Panc1 (cell line): ENCODE results near the gene OR2B3. TPM values are rescaled to one million over a fixed set of nuclear protein-coding genes. Genes with fewer than 3 reads are reported as not detected.
"Not testable (repeated sequence)": the region's sequence is repeated elsewhere in the genome, so short reads cannot be mapped to it uniquely, and the experiment has no call there.

Experiments used
- ATAC-seq: fragments of 200-7000 bp; cut with Tn5 transposase; 2 replicates; pipeline ENCODE4 v1.9.1; 2020; ENCODE audit warnings: mild to moderate bottlenecking, moderate library complexity
- BruUV-seq: library from RNA; stranded (reverse); fragments of 400-500 nt; replicated peaks from 2 replicates; lab custom pipeline; 2021; lab: Mats Ljungman, UMichigan
- CTCF ChIA-PET: fragments of 300-600 bp; sonication (Branson Sonifier 250); formaldehyde crosslinking; loops from one replicate; lab custom pipeline; 2022; ENCODE audit warnings: antibody characterized with exemption; lab: Charles Lee
- POLR2A ChIA-PET: fragments of 300-600 bp; sonication (Branson Sonifier 250); formaldehyde crosslinking; loops from one replicate; lab custom pipeline; 2022; ENCODE audit warnings: antibody characterized with exemption; lab: Charles Lee
- DNase-seq: peaks from one replicate; pipeline ENCODE4 v3.0.0-alpha.2; 2010; ENCODE audit warnings: low read depth, low spot score
- H3K27ac ChIP-seq: 2 replicates; pipeline ENCODE4 v1.5.1; 2011; ENCODE audit warnings: mild to moderate bottlenecking, low read length, inconsistent platforms
- H3K27me3 ChIP-seq: fragments of 200-500 bp; sonication (Bioruptor generic); 2 replicates; pipeline ENCODE4 v1.6.0; 2014; ENCODE audit warnings: low read length, inconsistent platforms; ENCODE audit not compliant: control insufficient read depth, insufficient read depth
- H3K36me3 ChIP-seq: fragments of 200-500 bp; sonication (Bioruptor generic); 2 replicates; pipeline ENCODE4 v1.5.1; 2014; ENCODE audit warnings: inconsistent platforms, mild to moderate bottlenecking, low read length, moderate library complexity; ENCODE audit not compliant: control insufficient read depth, insufficient read depth
- H3K4me1 ChIP-seq: 2 replicates; pipeline ENCODE4 v1.5.1; 2011; ENCODE audit warnings: inconsistent platforms, mild to moderate bottlenecking, low read length, moderate library complexity; ENCODE audit not compliant: control insufficient read depth, insufficient read depth
- H3K4me3 ChIP-seq, 2 experiments: 2 replicates each; pipeline ENCODE4 v1.5.1; 2011 to 2012; ENCODE audit warnings: low read depth in 2 of 2, low read length in 2 of 2, mild to moderate bottlenecking in 2 of 2, inconsistent platforms in 1 of 2, moderate library complexity in 1 of 2
- H3K9me3 ChIP-seq: fragments of 200-500 bp; sonication (Bioruptor generic); 2 replicates; pipeline ENCODE4 v1.5.1; 2014; ENCODE audit warnings: low read depth, mild to moderate bottlenecking, inconsistent platforms, low read length, moderate library complexity; ENCODE audit not compliant: control insufficient read depth, insufficient read depth
- POLR2AphosphoS5 ChIP-seq: IDR thresholded peaks from 2 replicates; pipeline ENCODE4 v1.6.1; 2012; ENCODE audit warnings: mild to moderate bottlenecking, low read depth, low read length, moderate library complexity
- SIN3A ChIP-seq: IDR thresholded peaks from 2 replicates; pipeline ENCODE4 v1.6.1; 2012; ENCODE audit warnings: low read depth, mild to moderate bottlenecking, low read length, moderate library complexity, borderline replicate concordance; ENCODE audit not compliant: insufficient read depth
- TCF7L2 ChIP-seq: IDR thresholded peaks from 2 replicates; pipeline ENCODE4 v1.6.1; 2011; ENCODE audit warnings: mild to moderate bottlenecking, low read depth, low read length, inconsistent platforms
- in situ Hi-C: cut with HindIII; loops from 2 replicates; pipeline ENCODE4 v1.10.0; 2016; ENCODE audit warnings: low sequenced_read_pairs, low pct_unique_long_range_greater_than_20kb
- intact Hi-C: fragments of 100-400 bp; cut with micrococcal nuclease; formaldehyde crosslinking; loops from one replicate; pipeline ENCODE4 v1.10.0; 2022; ENCODE audit not compliant: unreplicated experiment
- total RNA-seq: library from RNA; stranded (reverse); gene quantifications from one replicate; pipeline ENCODE4 v1.2.1, GENCODE V29; 2021; ENCODE audit not compliant: unreplicated experiment
- TF ChIP-seq, protein P1 (sequence below): fragments of 450-650 bp; IDR thresholded peaks from 2 replicates; pipeline ENCODE4 v1.5.1; 2017; ENCODE audit warnings: mild to moderate bottlenecking
- TF ChIP-seq, protein P2 (sequence below), 2 experiments: IDR thresholded peaks; 2 replicates each; pipeline ENCODE4 v1.6.1; 2011 to 2012; ENCODE audit warnings: low read depth in 2 of 2, control low read depth in 1 of 2, low read length in 1 of 2, mild to moderate bottlenecking in 1 of 2, moderate library complexity in 1 of 2; ENCODE audit not compliant: insufficient read depth in 1 of 2

Gene OR2B3
- total RNA-seq, 1 experiment from 2014 or later = not detected

DNA sequence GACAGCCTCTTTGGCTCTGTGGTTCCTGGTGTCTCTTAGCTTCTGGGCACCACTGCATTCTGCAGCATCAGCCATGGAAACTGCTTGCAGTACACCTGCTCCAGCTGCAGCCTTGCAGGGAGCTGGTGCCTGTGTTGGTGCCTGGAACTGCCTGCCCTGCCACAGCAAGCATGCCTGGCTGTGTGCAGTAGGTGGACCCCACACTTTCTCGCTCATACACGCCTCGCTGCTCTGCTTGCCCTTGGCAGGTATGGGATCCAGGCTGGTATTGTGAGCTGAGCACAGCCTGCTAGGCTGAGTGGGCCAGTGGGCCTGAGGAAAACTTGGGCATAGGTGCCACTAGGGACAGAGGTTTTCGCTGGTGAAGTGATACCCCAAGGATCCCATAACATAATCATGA is 43.5 kb upstream of the OR2B3 start:
- TF ChIP-seq SIN3A (no peak), POLR2AphosphoS5 (no peak), TCF7L2 (no peak)
- TF ChIP-seq, protein P1, sequence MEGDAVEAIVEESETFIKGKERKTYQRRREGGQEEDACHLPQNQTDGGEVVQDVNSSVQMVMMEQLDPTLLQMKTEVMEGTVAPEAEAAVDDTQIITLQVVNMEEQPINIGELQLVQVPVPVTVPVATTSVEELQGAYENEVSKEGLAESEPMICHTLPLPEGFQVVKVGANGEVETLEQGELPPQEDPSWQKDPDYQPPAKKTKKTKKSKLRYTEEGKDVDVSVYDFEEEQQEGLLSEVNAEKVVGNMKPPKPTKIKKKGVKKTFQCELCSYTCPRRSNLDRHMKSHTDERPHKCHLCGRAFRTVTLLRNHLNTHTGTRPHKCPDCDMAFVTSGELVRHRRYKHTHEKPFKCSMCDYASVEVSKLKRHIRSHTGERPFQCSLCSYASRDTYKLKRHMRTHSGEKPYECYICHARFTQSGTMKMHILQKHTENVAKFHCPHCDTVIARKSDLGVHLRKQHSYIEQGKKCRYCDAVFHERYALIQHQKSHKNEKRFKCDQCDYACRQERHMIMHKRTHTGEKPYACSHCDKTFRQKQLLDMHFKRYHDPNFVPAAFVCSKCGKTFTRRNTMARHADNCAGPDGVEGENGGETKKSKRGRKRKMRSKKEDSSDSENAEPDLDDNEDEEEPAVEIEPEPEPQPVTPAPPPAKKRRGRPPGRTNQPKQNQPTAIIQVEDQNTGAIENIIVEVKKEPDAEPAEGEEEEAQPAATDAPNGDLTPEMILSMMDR = no peak
- TF ChIP-seq, protein P2, sequence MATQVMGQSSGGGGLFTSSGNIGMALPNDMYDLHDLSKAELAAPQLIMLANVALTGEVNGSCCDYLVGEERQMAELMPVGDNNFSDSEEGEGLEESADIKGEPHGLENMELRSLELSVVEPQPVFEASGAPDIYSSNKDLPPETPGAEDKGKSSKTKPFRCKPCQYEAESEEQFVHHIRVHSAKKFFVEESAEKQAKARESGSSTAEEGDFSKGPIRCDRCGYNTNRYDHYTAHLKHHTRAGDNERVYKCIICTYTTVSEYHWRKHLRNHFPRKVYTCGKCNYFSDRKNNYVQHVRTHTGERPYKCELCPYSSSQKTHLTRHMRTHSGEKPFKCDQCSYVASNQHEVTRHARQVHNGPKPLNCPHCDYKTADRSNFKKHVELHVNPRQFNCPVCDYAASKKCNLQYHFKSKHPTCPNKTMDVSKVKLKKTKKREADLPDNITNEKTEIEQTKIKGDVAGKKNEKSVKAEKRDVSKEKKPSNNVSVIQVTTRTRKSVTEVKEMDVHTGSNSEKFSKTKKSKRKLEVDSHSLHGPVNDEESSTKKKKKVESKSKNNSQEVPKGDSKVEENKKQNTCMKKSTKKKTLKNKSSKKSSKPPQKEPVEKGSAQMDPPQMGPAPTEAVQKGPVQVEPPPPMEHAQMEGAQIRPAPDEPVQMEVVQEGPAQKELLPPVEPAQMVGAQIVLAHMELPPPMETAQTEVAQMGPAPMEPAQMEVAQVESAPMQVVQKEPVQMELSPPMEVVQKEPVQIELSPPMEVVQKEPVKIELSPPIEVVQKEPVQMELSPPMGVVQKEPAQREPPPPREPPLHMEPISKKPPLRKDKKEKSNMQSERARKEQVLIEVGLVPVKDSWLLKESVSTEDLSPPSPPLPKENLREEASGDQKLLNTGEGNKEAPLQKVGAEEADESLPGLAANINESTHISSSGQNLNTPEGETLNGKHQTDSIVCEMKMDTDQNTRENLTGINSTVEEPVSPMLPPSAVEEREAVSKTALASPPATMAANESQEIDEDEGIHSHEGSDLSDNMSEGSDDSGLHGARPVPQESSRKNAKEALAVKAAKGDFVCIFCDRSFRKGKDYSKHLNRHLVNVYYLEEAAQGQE (IDR thresholded peaks at IDR 0.05; ENCODE audit: insufficient read depth in 1 of 2, low read depth in 2 of 2, low read length in 1 of 2) = no peak
- peaks cover 22% of the 10 kb centered on the region for H3K27me3 ChIP-seq
- BruUV-seq = no TSS peak
- no peaks in the 10 kb centered on the region for H3K36me3 ChIP-seq
- H3K9me3 ChIP-seq = no peaks in the 10 kb centered on the region
- POLR2A ChIA-PET = no interaction called here
- CTCF ChIA-PET = no interaction called here
- ATAC-seq (peak; percentile 48; the same call in 1 of the 2 replicates), DNase-seq (no peak)
- no peaks in the 10 kb centered on the region for H3K4me1 ChIP-seq
- in situ Hi-C loops (no loop called here), intact Hi-C loops (no loop called here)
- H3K27ac ChIP-seq = no peak overlapping the region
- H3K4me3 ChIP-seq = no peak overlapping the region

DNA sequence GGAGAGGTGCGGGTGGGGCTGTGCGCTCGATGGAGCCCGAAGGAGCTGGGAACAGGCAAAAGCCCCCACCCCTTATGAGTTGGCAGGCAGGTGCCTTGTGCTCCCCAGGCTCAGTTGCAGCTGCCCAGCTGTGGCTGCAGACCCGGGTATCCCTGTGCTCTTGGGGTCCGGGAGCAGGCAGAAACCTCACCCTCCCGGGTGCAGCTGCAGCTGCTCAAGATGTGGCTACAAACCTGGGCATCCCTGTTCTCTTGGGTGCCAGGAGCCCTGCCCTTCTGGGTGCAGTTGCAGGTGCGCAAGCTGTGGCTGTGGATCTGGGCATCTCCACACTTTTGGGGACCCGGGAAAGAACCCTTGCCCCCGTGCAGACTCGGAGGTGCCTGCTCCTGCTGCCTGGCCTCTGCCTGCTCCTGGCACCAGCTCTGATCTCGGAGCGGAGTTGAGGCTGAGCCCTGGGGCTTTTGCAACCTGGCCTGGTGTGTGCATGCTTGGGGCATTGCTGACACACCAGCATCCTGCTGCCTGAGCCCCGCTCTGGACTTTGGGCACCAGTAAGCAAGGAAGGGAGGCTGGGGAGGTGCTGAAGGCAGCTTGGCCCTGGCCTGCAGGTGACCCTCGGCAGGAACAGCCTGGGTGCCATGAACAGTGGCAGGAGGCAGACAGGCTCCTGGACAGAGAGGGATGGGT is 42.4 kb upstream of the OR2B3 start:
- BruUV-seq = no TSS peak

DNA sequence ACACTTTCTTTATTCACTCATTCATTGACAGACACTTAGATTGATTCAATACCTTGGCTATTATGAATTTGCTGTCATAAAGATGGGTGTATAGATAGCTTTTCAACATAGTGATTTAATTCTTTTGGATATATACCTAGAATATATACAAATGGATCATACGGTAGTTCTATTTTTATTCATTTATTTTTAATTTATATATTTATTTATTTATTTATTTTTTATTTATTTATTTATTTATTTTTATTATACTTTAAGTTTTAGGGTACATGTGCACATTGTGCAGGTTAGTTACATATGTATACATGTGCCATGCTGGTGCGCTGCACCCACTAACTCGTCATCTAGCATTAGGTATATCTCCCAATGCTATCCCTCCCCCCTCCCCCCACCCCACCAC is 27.9 kb upstream of the OR2B3 start:
- ATAC-seq, H3K4me3 ChIP-seq, H3K27me3 ChIP-seq, H3K27ac ChIP-seq, DNase-seq, intact Hi-C loops, H3K9me3 ChIP-seq, POLR2A ChIA-PET, H3K4me1 ChIP-seq, BruUV-seq, CTCF ChIA-PET, H3K36me3 ChIP-seq, in situ Hi-C loops: not testable (repeated sequence)

More for the DNA sequence above, 42.4 kb upstream of the OR2B3 start:
- ATAC-seq = no peak
- Histone ChIP-seq H3K9me3 (no peaks in the 10 kb centered on the region), H3K4me1 (no peaks in the 10 kb centered on the region), H3K27ac (no peak overlapping the region), H3K4me3 (no peak overlapping the region), H3K27me3 (peaks cover 22% of the 10 kb centered on the region), H3K36me3 (no peaks in the 10 kb centered on the region)
- no peak for TF ChIP-seq SIN3A
- no peak for TF ChIP-seq TCF7L2
- TF ChIP-seq, protein P1 = no peak
- TF ChIP-seq, protein P2 (IDR thresholded peaks at IDR 0.05; ENCODE audit: insufficient read depth in 1 of 2, low read depth in 2 of 2, low read length in 1 of 2) = no peak
- no peak for TF ChIP-seq POLR2AphosphoS5
- in situ Hi-C loops (no loop called here), intact Hi-C loops (no loop called here)
- DNase-seq = no peak
- POLR2A ChIA-PET = no interaction called here
- CTCF ChIA-PET = no interaction called here
